Thyroid gland (tissue), 4 donors: Measurements from ENCODE around the gene RNF32. TPM values are rescaled to one million over a fixed set of nuclear protein-coding genes. Genes with fewer than 3 reads are reported as not detected.
"Not testable (repeated sequence)": the region's sequence is repeated elsewhere in the genome, so short reads cannot be mapped to it uniquely, and the experiment has no call there.

Source experiments
- DNase-seq, 2 donors: peaks; one replicate each; pipeline ENCODE4 v3.0.0-alpha.2; 2019
- H3K27ac ChIP-seq, 3 donors: fragments of 200-600 bp; sonication (generic); 1 replicate in 2 of 3; 2 replicates in 1 of 3; pipeline ENCODE4 v1.5.1; 2016 to 2019; ENCODE audit warnings: mild to moderate bottlenecking in 1 of 3, moderate library complexity in 1 of 3
- H3K27me3 ChIP-seq: fragments of 200-600 bp; sonication (generic); one replicate; pipeline ENCODE4 v1.5.1; 2019
- H3K36me3 ChIP-seq, 2 donors: fragments of 200-600 bp; sonication (generic); one replicate each; pipeline ENCODE4 v1.5.1; 2016 to 2019
- H3K4me1 ChIP-seq, 2 donors: fragments of 200-600 bp; sonication (generic); one replicate each; pipeline ENCODE4 v1.5.1; 2017 to 2019
- H3K4me3 ChIP-seq, 3 donors: fragments of 200-600 bp; sonication (generic); replicated peaks in 1 of 3; 1 replicate in 2 of 3; 2 replicates in 1 of 3; pipeline ENCODE4 v1.5.1; 2016; ENCODE audit warnings: mild to moderate bottlenecking in 1 of 3
- H3K9me3 ChIP-seq: fragments of 200-600 bp; sonication (generic); one replicate; pipeline ENCODE4 v1.5.1; 2017
- CTCF ChIP-seq, 6 experiments: fragments of 200-600 bp in 3 of 6; fragments of 450-650 bp in 3 of 6; sonication (generic) in 3 of 6; IDR thresholded peaks; one replicate each; pipeline ENCODE4 v1.5.1; 2016 to 2019; ENCODE audit warnings: antibody characterized with exemption in 6 of 6, mild to moderate bottlenecking in 2 of 6, inconsistent platforms in 1 of 6, moderate library complexity in 1 of 6
- POLR2A ChIP-seq, 2 donors: fragments of 450-650 bp; IDR thresholded peaks; one replicate each; pipeline ENCODE4 v1.6.1; 2017; ENCODE audit warnings: antibody characterized with exemption in 2 of 2, mild to moderate bottlenecking in 2 of 2, moderate library complexity in 1 of 2
- WGBS, 2 donors: methylation state at CpG; one replicate each; pipeline ENCODE4 v1.1.5; 2017; 5-methylcytosine and 5-hydroxymethylcytosine counted together
- intact Hi-C: fragments of 100-400 bp; cut with DNase I; formaldehyde crosslinking; loops from one replicate; pipeline ENCODE4 v1.15.1; 2023
- total RNA-seq, 4 donors: library from RNA; depleted of rRNA; stranded (reverse); fragments of >200 nt; gene quantifications; one replicate each; pipeline ENCODE4 v1.2.3, GENCODE V29; 2016

The RNF32 gene
- total RNA-seq, 4 donors from 2014 or later = 1.1 to 3.1 (median 1.4) TPM

GRCh38 chr7:156684661-156685060, 44.1 kb downstream of the RNF32 start:
- DNase-seq = peak; percentile 52 to 64
- Histone ChIP-seq H3K36me3 (no peaks in the 10 kb centered on the region), H3K27me3 (no peaks in the 10 kb centered on the region), H3K9me3 (no peaks in the 10 kb centered on the region), H3K4me1 (peaks cover 10 to 13% of the 10 kb centered on the region in 2 donors), H3K4me3 (no peak overlapping the region), H3K27ac (peak overlapping the region; percentile 0 to 26 (median 24))
- intact Hi-C loops = no loop called here
- 41 to 74% methylated on average over 4 of the region's 4 CpGs for WGBS, 2 donors
- TF ChIP-seq POLR2A (IDR thresholded peaks at IDR 0.05) = no peak
- TF ChIP-seq CTCF (IDR thresholded peaks at IDR 0.05) = no peak

GRCh38 chr7:156691764-156692163, 51.2 kb downstream of the RNF32 start:
- Histone ChIP-seq H3K4me3 (no peak overlapping the region), H3K27ac (no peak overlapping the region), H3K4me1 (no peaks in the 10 kb centered on the region), H3K36me3 (no peaks in the 10 kb centered on the region), H3K9me3 (no peaks in the 10 kb centered on the region), H3K27me3 (no peaks in the 10 kb centered on the region)
- WGBS, 2 donors = 71 to 94% methylated on average over 5 of the region's 5 CpGs
- TF ChIP-seq POLR2A (IDR thresholded peaks at IDR 0.05) = no peak
- no peak for TF ChIP-seq CTCF (IDR thresholded peaks at IDR 0.05)
- intact Hi-C loops = no loop called here
- no peak for DNase-seq

GRCh38 chr7:156692849-156693248, 52.3 kb downstream of the RNF32 start:
- H3K4me1 ChIP-seq = no peaks in the 10 kb centered on the region
- H3K9me3 ChIP-seq = no peaks in the 10 kb centered on the region
- intact Hi-C loops = no loop called here

GRCh38 chr7:156693627-156694026, 53.1 kb downstream of the RNF32 start:
- TF ChIP-seq POLR2A (IDR thresholded peaks at IDR 0.05) (no peak), CTCF (IDR thresholded peaks at IDR 0.05) (no peak)
- WGBS, 2 donors = 96 to 97% methylated on average over 3 of the region's 3 CpGs
- Histone ChIP-seq H3K27me3 (no peaks in the 10 kb centered on the region), H3K4me3 (no peak overlapping the region), H3K4me1 (no peaks in the 10 kb centered on the region), H3K27ac (no peak overlapping the region), H3K9me3 (no peaks in the 10 kb centered on the region), H3K36me3 (no peaks in the 10 kb centered on the region)
- DNase-seq = no peak
- intact Hi-C loops = no loop called here

More at GRCh38 chr7:156692849-156693248, 52.3 kb downstream of the RNF32 start:
- Histone ChIP-seq H3K27me3 (no peaks in the 10 kb centered on the region), H3K4me3 (no peak overlapping the region), H3K27ac (no peak overlapping the region), H3K36me3 (no peaks in the 10 kb centered on the region)
- WGBS, 2 donors = 90 to 92% methylated on average over 1 of the region's 1 CpG
- TF ChIP-seq POLR2A (IDR thresholded peaks at IDR 0.05) (no peak), CTCF (IDR thresholded peaks at IDR 0.05) (no peak)
- no peak for DNase-seq

GRCh38 chr7:156697283-156697682, 56.7 kb downstream of the RNF32 start:
- 94 to 96% methylated on average over 9 of the region's 9 CpGs for WGBS, 2 donors
- H3K4me1 ChIP-seq, intact Hi-C loops, H3K36me3 ChIP-seq, H3K27ac ChIP-seq, H3K4me3 ChIP-seq, H3K27me3 ChIP-seq, DNase-seq, H3K9me3 ChIP-seq: not testable (repeated sequence)

GRCh38 chr7:156698512-156698911, 57.9 kb downstream of the RNF32 start:
- DNase-seq, H3K4me1 ChIP-seq, intact Hi-C loops, H3K4me3 ChIP-seq, H3K9me3 ChIP-seq, H3K27me3 ChIP-seq, H3K27ac ChIP-seq, H3K36me3 ChIP-seq: not testable (repeated sequence)
- WGBS, 2 donors = 90 to 98% methylated on average over 4 of the region's 4 CpGs

- H3K27ac ChIP-seq, DNase-seq, H3K36me3 ChIP-seq, H3K4me3 ChIP-seq, H3K27me3 ChIP-seq, H3K9me3 ChIP-seq, intact Hi-C loops: not testable (repeated sequence)
- WGBS, 2 donors = 100% methylated on average over 1 of the region's 1 CpG
- H3K4me1 ChIP-seq = peaks cover 11 to 12% of the 10 kb centered on the region in 2 donors
These were observed 61.2 kb downstream of the RNF32 start for GRCh38 chr7:156701787-156702186.
